Ovary (tissue), 9 donors: ENCODE results near the gene NGF. TPM values are rescaled to one million over a fixed set of nuclear protein-coding genes. Genes with fewer than 3 reads are reported as not detected.
"Not testable (repeated sequence)": the region's sequence is repeated elsewhere in the genome, so short reads cannot be mapped to it uniquely, and the experiment has no call there.

Experiments
- DNase-seq, 5 donors: peaks; one replicate each; pipeline ENCODE4 v3.0.0-alpha.2; 2019 to 2020
- H3K27ac ChIP-seq, 2 donors: fragments of 200-600 bp; one replicate each; pipeline versions ENCODE4 v1.5.1 to v1.8.0; 2019 to 2022
- H3K27me3 ChIP-seq: fragments of 200-600 bp; one replicate; pipeline ENCODE4 v1.8.0; 2022
- H3K36me3 ChIP-seq: fragments of 200-600 bp; sonication (generic); one replicate; pipeline ENCODE4 v1.5.1; 2019
- H3K4me1 ChIP-seq: one replicate; pipeline ENCODE4 v1.8.1; 2013; ENCODE audit warnings: mild to moderate bottlenecking, moderate library complexity; ENCODE audit not compliant: insufficient read depth
- H3K4me3 ChIP-seq: fragments of 200-600 bp; sonication (generic); one replicate; pipeline ENCODE4 v1.5.1; 2017
- H3K9me3 ChIP-seq, 2 donors: fragments of 200-600 bp in 1 of 2; sonication (generic) in 1 of 2; one replicate each; pipeline versions ENCODE4 v1.5.1 to v1.8.1; 2013 to 2019; ENCODE audit warnings: mild to moderate bottlenecking in 1 of 2, moderate library complexity in 1 of 2
- CTCF ChIP-seq, 3 donors: fragments of 450-650 bp in 2 of 3; fragments of 200-600 bp in 1 of 3; IDR thresholded peaks; one replicate each; pipeline versions ENCODE4 v1.5.1 to v1.8.0; 2016 to 2022; ENCODE audit warnings: antibody characterized with exemption in 3 of 3, mild to moderate bottlenecking in 1 of 3
- EP300 ChIP-seq: sonication (generic); formaldehyde crosslinking; IDR thresholded peaks from one replicate; pipeline ENCODE4 v1.6.1; 2017; ENCODE audit warnings: antibody characterized with exemption
- POLR2A ChIP-seq: fragments of 450-650 bp; IDR thresholded peaks from one replicate; pipeline ENCODE4 v1.6.1; 2017; ENCODE audit warnings: antibody characterized with exemption, mild to moderate bottlenecking, moderate library complexity
- WGBS, 3 donors: extraction: QIAGEN DNeasy Blood & Tissue Kit in 1 of 3; methylation state at CpG; one replicate each; pipeline versions ENCODE4 v1.1.5 to v1.1.7; 2013 to 2017; 5-methylcytosine and 5-hydroxymethylcytosine counted together
- intact Hi-C, 4 donors: fragments of 100-400 bp; cut with DNase I; formaldehyde crosslinking; loops; one replicate each; pipeline versions ENCODE4 v1.11.0 to v1.15.1; 2022 to 2023
- polyA plus RNA-seq, 2 donors: library from polyadenylated mRNA; stranded (reverse); fragments of 200-250 nt in 1 of 2; fragments of 350-450 nt in 1 of 2; fragmentation: Illumina TruSeq in 1 of 2; extraction: RNeasy Lipid Tissue Mini Kit (QIAGEN cat#74804) in 1 of 2; gene quantifications; one replicate each; pipeline ENCODE4 v1.2.3, GENCODE V29; 2013 to 2014
- total RNA-seq, 7 donors: library from RNA; depleted of rRNA in 2 of 7; stranded (reverse); fragments of >200 nt in 2 of 7; fragmentation: NEBNext Ultra II Directional in 3 of 7; extraction: Animal tissue kit (Norgen Biotek cat#: 25700) in 3 of 7; gene quantifications; one replicate each; pipeline versions ENCODE4 v1.1.0 to v1.2.4, GENCODE V29; 2016 to 2023
- donor health status: DM: no; HTN: no; CAD: no; lungs with moderate emphysema.
- donor health status: DM: no; HTN: no; CAD: no.
- donor health status: Bipolar disorder and iron deficiency.
- donor health status: DM: yes; HTN: yes; CAD: no.
- donor health status: DM: no; HTN: no; CAD: no.
- donor health status: DM: yes; HTN: yes; CAD: no.

Gene NGF
- total and polyA plus RNA-seq, 9 donors = 3.0 to 43.4 (median 14.1) TPM

- intact Hi-C loops = no loop called here
Measured at GRCh38 chr1:115312742-115313141, 25.3 kb downstream of the NGF start.

GRCh38 chr1:115311474-115311989 lies 26.5 kb downstream of the NGF start:
- Histone ChIP-seq H3K4me1 (peaks cover 24% of the 10 kb centered on the region), H3K4me3 (no peak overlapping the region), H3K9me3 (no peaks in the 10 kb centered on the region), H3K27ac (no peak overlapping the region), H3K36me3 (no peaks in the 10 kb centered on the region), H3K27me3 (no peaks in the 10 kb centered on the region)
- no peak for DNase-seq
- intact Hi-C loops = no loop called here
- TF ChIP-seq EP300 (no peak), CTCF (IDR thresholded peaks at IDR 0.05) (no peak), POLR2A (no peak)
- WGBS, 3 donors = 84 to 95% (median 91%) methylated on average over 1 of the region's 1 CpG

More at GRCh38 chr1:115312742-115313141, 25.3 kb downstream of the NGF start:
- no peak overlapping the region for H3K4me3 ChIP-seq
- TF ChIP-seq EP300 (no peak), POLR2A (no peak), CTCF (IDR thresholded peaks at IDR 0.05) (no peak)
- no peaks in the 10 kb centered on the region for H3K27me3 ChIP-seq
- H3K27ac ChIP-seq = no peak overlapping the region
- DNase-seq = no peak
- H3K9me3 ChIP-seq = no peaks in the 10 kb centered on the region
- H3K4me1 ChIP-seq = peaks cover 21% of the 10 kb centered on the region
- no peaks in the 10 kb centered on the region for H3K36me3 ChIP-seq

GRCh38 chr1:115310581-115311473 lies 27.2 kb downstream of the NGF start:
- WGBS, 3 donors = 88 to 94% (median 90%) methylated on average over 2 of the region's 2 CpGs
- Histone ChIP-seq H3K4me1 (peaks cover 24% of the 10 kb centered on the region), H3K27ac (no peak overlapping the region), H3K27me3 (no peaks in the 10 kb centered on the region), H3K4me3 (no peak overlapping the region), H3K9me3 (no peaks in the 10 kb centered on the region), H3K36me3 (no peaks in the 10 kb centered on the region)
- no peak for DNase-seq
- intact Hi-C loops = no loop called here
- TF ChIP-seq EP300 (no peak), CTCF (IDR thresholded peaks at IDR 0.05) (no peak), POLR2A (no peak)

- H3K4me3 ChIP-seq, H3K27ac ChIP-seq: not testable (repeated sequence)
Measured at GRCh38 chr1:115309504-115309903, 28.5 kb downstream of the NGF start.

GRCh38 chr1:115308969-115309368 lies 29.1 kb downstream of the NGF start:
- 89 to 100% (median 96%) methylated on average over 1 of the region's 1 CpG for WGBS, 3 donors
- intact Hi-C loops = no loop called here
- TF ChIP-seq EP300 (no peak), POLR2A (no peak), CTCF (IDR thresholded peaks at IDR 0.05) (no peak)

More at GRCh38 chr1:115309504-115309903, 28.5 kb downstream of the NGF start:
- H3K36me3 ChIP-seq, DNase-seq, H3K27me3 ChIP-seq, intact Hi-C loops, H3K9me3 ChIP-seq: not testable (repeated sequence)
- peaks cover 17% of the 10 kb centered on the region for H3K4me1 ChIP-seq

More at GRCh38 chr1:115308969-115309368, 29.1 kb downstream of the NGF start:
- Histone ChIP-seq H3K9me3 (no peaks in the 10 kb centered on the region), H3K4me1 (peaks cover 12% of the 10 kb centered on the region), H3K27me3 (no peaks in the 10 kb centered on the region), H3K36me3 (no peaks in the 10 kb centered on the region), H3K27ac (no peak overlapping the region), H3K4me3 (no peak overlapping the region)
- no peak for DNase-seq
